Activated T-helper 1 cell treated with Interleukin-2 at 50 U/mL for 16 hours (primary cell): ENCODE results near the gene BAX.

Experiments used
- DNase-seq: peaks from one replicate; pipeline ENCODE4 v3.0.0-alpha.2; 2020; ENCODE audit warnings: low read depth

Gene BAX

GRCh38 chr19:48988286-48988685 lies 33.6 kb downstream of the BAX start:
- DNase-seq: no peak

GRCh38 chr19:48988860-48989259 lies 34.2 kb downstream of the BAX start:
- DNase-seq: no peak

GRCh38 chr19:48989701-48990291 lies 35.1 kb downstream of the BAX start:
- no peak for DNase-seq

GRCh38 chr19:48990400-48990799 lies 35.7 kb downstream of the BAX start:
- DNase-seq: no peak

GRCh38 chr19:48991011-48991609 lies 36.4 kb downstream of the BAX start:
- DNase-seq: no peak

GRCh38 chr19:48991873-48992580 lies 37.4 kb downstream of the BAX start:
- DNase-seq: no peak

- no peak for DNase-seq
These were observed 38.0 kb downstream of the BAX start for GRCh38 chr19:48992581-48993174.

- peak; percentile 99 for DNase-seq
These were observed 38.7 kb downstream of the BAX start, which contains the start of the genes GYS1 and RUVBL2 for GRCh38 chr19:48993175-48994034. GYS1 (minus strand) TSS chr19:48993309; CDS start chr19:48993112, 197 bp downstream. RUVBL2 (plus strand) TSS chr19:48993887; CDS start chr19:48993912, 25 bp downstream.

- no peak for DNase-seq
These were observed 39.3 kb downstream of the BAX start for GRCh38 chr19:48994035-48994386.

- no peak for DNase-seq
These were observed 43.3 kb downstream of the BAX start for GRCh38 chr19:48997972-48998371.

- DNase-seq: peak; percentile 59
These were observed 45.0 kb downstream of the BAX start for GRCh38 chr19:48999481-49000325.

GRCh38 chr19:49004133-49004532 lies 49.5 kb downstream of the BAX start:
- DNase-seq: no peak

- no peak for DNase-seq
These were observed 50.4 kb downstream of the BAX start for GRCh38 chr19:49004964-49005614.

GRCh38 chr19:49006905-49007304 lies 52.2 kb downstream of the BAX start:
- no peak for DNase-seq

GRCh38 chr19:49009828-49010227 lies 55.2 kb downstream of the BAX start:
- DNase-seq: no peak

- no peak for DNase-seq
These were observed 55.8 kb downstream of the BAX start for GRCh38 chr19:49010453-49010852.

GRCh38 chr19:49011194-49011593 lies 56.5 kb downstream of the BAX start:
- DNase-seq: no peak
